OCI-LY7 (cell line): Measurements from ENCODE around the gene NIPAL1.

Experiments
- EZH2phosphoT487 ChIP-seq: fragments of 200-600 bp; sonication (generic); IDR thresholded peaks from 2 replicates; pipeline ENCODE4 v1.6.1; 2018; ENCODE audit warnings: low read depth, borderline replicate concordance, mild to moderate bottlenecking, mixed run types, antibody characterized with exemption, low read length, moderate library complexity, mixed read lengths
- TF ChIP-seq, protein P1 (sequence below): fragments of 200-600 bp; sonication (generic); conservative IDR thresholded peaks from 2 replicates; pipeline ENCODE4 v1.5.1; 2014; ENCODE audit warnings: mild to moderate bottlenecking, antibody characterized with exemption, low read length, moderate library complexity, mixed read lengths

DNA sequence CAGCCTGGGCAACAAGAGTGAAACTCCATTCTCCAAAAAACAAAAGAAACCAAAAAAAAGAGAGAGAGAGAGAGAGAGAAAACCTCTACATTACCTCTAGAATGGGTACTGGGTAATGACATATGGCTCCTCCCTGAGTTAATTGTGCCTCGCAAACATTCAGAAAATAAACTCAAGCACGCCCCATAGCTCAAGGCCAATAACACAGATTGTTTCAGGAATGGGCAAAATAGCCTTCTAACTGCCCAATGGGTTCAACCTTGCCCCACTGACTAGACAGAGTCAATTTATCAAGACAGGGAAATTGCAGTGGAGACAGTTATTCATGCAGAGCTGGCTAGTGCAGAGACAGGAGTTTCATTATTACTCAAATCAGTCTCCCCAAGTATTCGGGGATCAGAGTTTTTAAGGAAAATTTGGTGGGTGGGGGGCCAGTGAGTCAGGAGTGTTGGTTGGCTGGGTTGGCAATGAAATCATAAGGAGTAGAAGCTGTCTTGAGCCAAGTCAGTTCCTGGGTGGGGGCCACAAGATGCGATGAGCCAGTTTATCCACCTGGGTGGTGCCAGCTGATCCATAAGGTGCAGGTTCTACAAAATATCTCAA lies 25.1 kb downstream of the NIPAL1 start:
- TF ChIP-seq, protein P1, sequence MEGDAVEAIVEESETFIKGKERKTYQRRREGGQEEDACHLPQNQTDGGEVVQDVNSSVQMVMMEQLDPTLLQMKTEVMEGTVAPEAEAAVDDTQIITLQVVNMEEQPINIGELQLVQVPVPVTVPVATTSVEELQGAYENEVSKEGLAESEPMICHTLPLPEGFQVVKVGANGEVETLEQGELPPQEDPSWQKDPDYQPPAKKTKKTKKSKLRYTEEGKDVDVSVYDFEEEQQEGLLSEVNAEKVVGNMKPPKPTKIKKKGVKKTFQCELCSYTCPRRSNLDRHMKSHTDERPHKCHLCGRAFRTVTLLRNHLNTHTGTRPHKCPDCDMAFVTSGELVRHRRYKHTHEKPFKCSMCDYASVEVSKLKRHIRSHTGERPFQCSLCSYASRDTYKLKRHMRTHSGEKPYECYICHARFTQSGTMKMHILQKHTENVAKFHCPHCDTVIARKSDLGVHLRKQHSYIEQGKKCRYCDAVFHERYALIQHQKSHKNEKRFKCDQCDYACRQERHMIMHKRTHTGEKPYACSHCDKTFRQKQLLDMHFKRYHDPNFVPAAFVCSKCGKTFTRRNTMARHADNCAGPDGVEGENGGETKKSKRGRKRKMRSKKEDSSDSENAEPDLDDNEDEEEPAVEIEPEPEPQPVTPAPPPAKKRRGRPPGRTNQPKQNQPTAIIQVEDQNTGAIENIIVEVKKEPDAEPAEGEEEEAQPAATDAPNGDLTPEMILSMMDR = no peak
- no peak for TF ChIP-seq EZH2phosphoT487
